Activated T-cell treated with anti-CD3 and anti-CD28 coated beads, Interleukin-2, amount 50 U/mL, for 72 hours (primary cell): ENCODE measurements around the gene MISP. TPM values are rescaled to one million over a fixed set of nuclear protein-coding genes. Genes with fewer than 3 reads are reported as not detected.

Experiments
- ATAC-seq, 2 donors: fragments of 150-1000 bp; cut with Tn5 transposase; replicated peaks in 1 of 2; 2 replicates each; pipeline ENCODE4 v1.10.0; 2021; ENCODE audit warnings: moderate library complexity in 2 of 2, mild to moderate bottlenecking in 1 of 2
- DNase-seq, 2 donors: peaks; one replicate each; pipeline ENCODE4 v3.0.0; 2021 to 2022; ENCODE audit warnings: mixed read lengths in 1 of 2
- H3K27ac Mint-ChIP-seq: one replicate; pipeline ENCODE4 v1.8.0; 2022; ENCODE audit warnings: mild to moderate bottlenecking, moderate library complexity, mixed read lengths
- H3K27me3 Mint-ChIP-seq: one replicate; pipeline ENCODE4 v1.8.0; 2022; ENCODE audit warnings: low read depth, mixed read lengths
- H3K36me3 Mint-ChIP-seq, 2 donors: one replicate each; pipeline ENCODE4 v1.8.0; 2022; ENCODE audit warnings: mixed read lengths in 2 of 2, mild to moderate bottlenecking in 1 of 2; ENCODE audit not compliant: insufficient read depth in 2 of 2
- H3K4me1 Mint-ChIP-seq: one replicate; pipeline ENCODE4 v1.8.0; 2022; ENCODE audit warnings: low read depth, mixed read lengths
- H3K4me3 Mint-ChIP-seq, 2 donors: one replicate each; pipeline ENCODE4 v1.8.0; 2022; ENCODE audit warnings: mild to moderate bottlenecking in 2 of 2, mixed read lengths in 2 of 2, moderate library complexity in 2 of 2
- H3K9me3 Mint-ChIP-seq, 2 donors: one replicate each; pipeline ENCODE4 v1.8.0; 2022; ENCODE audit warnings: mixed read lengths in 2 of 2
- total RNA-seq, 2 donors: library from RNA; stranded (reverse); gene quantifications; one replicate each; pipeline ENCODE4 v1.2.3, GENCODE V29; 2022

The MISP gene
- total RNA-seq, 2 donors from 2014 or later: not detected

DNA sequence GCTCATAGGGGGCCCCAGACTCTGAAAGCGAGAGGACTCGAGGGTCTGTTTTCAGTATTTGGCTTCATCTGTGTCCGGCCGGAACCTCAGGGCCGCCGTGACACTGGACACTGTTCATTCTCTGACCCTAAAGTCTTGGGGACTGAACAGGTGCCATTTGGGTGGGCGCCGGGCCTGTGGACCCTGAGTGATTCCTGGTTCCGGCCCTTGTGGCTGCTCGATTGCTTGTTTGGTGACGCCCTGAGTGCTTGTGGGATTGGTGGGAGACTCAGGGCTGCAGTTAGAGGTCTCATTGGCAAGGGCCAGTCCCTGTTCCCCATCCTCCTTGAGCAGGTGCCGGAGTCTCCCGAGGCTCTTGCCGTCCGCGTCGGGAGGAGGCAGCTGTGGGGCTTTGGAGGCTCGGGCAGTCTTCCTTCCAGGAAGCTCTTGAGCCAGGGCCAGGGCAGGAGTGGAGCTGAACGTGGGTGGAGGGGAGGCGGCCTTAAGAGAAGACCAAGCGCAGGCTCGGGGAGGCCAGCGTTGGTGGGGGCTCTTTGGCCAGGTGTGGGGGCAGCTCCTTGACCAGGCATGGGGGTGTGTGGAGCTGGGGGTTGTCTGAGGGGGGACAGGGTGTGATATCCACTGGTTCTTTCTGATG, 51.1 kb downstream of the MISP start:
- H3K9me3 Mint-ChIP-seq: no peaks in the 10 kb centered on the region
- DNase-seq: no peak
- peaks cover 39% of the 10 kb centered on the region for H3K4me1 Mint-ChIP-seq
- ATAC-seq: no peak
- H3K36me3 Mint-ChIP-seq: peaks cover 17 to 47% of the 10 kb centered on the region in 2 donors
- H3K27me3 Mint-ChIP-seq: no peaks in the 10 kb centered on the region
- H3K27ac Mint-ChIP-seq: peak overlapping the region; percentile 84
- peak overlapping the region; percentile 89 to 91 for H3K4me3 Mint-ChIP-seq

DNA sequence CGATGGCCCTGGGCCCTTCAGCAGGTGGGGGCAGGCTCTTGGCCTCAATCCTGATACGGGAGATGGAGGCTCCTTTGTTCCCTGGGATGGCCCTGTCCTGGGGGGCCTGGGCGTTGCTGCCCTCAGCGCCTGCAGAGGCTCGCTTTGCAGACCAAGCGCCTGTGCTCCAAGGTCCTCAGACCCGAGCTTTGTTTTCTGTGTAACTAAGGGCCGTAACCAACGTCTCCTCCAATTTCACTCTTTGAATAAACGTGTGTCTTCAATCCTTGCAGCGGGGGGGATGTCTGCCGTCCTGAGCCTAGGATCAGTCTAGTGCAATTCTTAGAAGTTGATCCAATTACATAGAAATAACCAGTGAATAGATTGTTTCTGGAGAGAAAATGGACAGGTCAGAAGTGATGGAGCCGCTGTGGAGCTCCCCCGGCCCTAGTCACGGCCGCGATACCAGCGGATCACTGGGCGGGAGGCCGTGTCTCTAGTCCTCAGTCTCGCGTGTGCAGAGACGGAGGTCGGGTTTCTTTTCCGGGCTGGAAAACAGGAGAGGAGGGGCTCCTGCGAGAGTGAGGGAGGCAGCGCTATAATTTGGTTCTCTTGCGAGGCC, 51.7 kb downstream of the MISP start:
- H3K27me3 Mint-ChIP-seq: no peaks in the 10 kb centered on the region
- peak overlapping the region; percentile 49 to 63 for H3K4me3 Mint-ChIP-seq
- ATAC-seq (no peak), DNase-seq (no peak)
- peaks cover 22 to 51% of the 10 kb centered on the region in 2 donors for H3K36me3 Mint-ChIP-seq
- no peaks in the 10 kb centered on the region for H3K9me3 Mint-ChIP-seq
- peak overlapping the region; percentile 84 for H3K27ac Mint-ChIP-seq
- H3K4me1 Mint-ChIP-seq: peaks cover 44% of the 10 kb centered on the region

DNA sequence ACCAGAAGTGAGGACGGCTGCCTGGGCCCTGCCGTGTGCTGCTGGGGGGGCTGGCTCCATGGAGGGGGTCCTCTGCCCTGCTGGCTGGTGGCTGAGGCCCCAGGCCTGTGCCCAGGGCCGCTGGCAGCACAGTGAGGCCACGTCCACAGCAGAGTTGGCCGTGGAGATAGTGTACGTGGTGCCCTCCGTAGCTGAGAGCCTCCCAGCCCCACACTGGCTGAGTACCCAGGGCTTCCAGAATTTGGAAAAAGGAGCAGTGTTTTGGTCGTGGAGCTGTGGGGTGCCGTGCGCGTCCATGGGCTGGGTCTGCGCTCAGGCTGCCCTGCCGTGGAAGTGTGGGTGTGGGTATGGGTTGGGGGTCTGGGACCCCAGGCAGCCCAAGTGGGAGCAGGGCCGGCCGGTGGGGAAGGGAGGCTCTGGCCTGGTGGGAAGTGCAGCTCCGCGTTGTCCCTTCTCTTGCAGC, 52.2 kb downstream of the MISP start:
- Mint-ChIP-seq H3K4me3 (peak overlapping the region in 1 of 2 donors; percentile 5), H3K27me3 (no peaks in the 10 kb centered on the region), H3K9me3 (no peaks in the 10 kb centered on the region), H3K36me3 (peaks cover 26 to 55% of the 10 kb centered on the region in 2 donors), H3K27ac (peak overlapping the region; percentile 84), H3K4me1 (peaks cover 47% of the 10 kb centered on the region)
- ATAC-seq (no peak), DNase-seq (no peak)

DNA sequence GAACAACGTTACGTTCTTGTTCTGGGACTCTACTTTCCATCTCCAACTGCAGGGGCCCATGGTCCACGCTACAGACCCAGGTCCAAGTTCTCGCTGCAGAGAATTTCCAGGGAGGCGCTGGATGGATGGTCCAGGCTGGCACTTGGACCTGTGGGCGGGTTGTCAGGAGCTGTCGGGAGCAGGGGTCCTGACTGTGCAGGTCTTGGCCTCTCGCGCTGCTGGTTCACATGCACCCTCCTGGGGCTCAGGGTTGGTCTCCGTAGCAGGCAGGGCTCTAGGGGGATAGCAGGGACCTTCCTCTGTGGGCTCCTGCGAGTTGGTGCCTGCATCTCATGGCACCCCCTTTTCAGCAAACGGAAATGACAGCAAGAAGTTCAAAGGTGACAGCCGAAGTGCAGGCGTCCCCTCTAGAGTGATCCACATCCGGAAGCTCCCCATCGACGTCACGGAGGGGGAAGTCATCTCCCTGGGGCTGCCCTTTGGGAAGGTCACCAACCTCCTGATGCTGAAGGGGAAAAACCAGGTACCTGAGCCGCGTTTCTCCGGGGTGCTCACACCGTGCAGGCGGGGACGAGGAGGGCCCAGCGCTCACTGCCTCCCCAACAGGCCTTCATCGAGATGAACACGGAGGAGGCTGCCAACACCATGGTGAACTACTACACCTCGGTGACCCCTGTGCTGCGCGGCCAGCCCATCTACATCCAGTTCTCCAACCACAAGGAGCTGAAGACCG, 52.9 kb downstream of the MISP start:
- H3K27ac Mint-ChIP-seq: peak overlapping the region; percentile 50
- peaks cover 47% of the 10 kb centered on the region for H3K4me1 Mint-ChIP-seq
- H3K4me3 Mint-ChIP-seq: peak overlapping the region in 1 of 2 donors; percentile 5
- H3K9me3 Mint-ChIP-seq: no peaks in the 10 kb centered on the region
- H3K36me3 Mint-ChIP-seq: peaks cover 24 to 55% of the 10 kb centered on the region in 2 donors
- DNase-seq (no peak), ATAC-seq (no peak)
- no peaks in the 10 kb centered on the region for H3K27me3 Mint-ChIP-seq

DNA sequence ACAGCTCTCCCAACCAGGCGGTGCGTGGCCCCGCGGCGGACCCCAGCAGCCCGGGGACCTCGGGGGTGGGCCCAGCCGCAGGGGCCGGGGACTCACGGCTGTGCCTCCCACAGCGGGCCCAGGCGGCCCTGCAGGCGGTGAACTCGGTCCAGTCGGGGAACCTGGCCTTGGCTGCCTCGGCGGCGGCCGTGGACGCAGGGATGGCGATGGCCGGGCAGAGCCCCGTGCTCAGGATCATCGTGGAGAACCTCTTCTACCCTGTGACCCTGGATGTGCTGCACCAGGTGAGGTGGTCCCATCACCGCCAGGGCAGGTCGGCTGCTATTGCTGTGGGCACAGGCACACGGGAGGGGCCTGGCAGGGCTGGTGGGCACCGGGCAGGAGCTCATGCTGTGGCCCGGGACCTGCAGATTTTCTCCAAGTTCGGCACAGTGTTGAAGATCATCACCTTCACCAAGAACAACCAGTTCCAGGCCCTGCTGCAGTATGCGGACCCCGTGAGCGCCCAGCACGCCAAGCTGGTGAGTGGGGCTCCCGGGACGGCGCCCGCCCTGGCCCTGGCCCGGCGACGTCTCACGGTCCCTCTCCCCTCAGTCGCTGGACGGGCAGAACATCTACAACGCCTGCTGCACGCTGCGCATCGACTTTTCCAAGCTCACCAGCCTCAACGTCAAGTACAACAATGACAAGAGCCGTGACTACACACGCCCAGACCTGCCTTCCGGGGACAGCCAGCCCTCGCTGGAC, 53.7 kb downstream of the MISP start:
- DNase-seq (no peak), ATAC-seq (peak in 1 of 2 donors; percentile 5)
- Mint-ChIP-seq H3K27me3 (no peaks in the 10 kb centered on the region), H3K4me1 (peaks cover 40% of the 10 kb centered on the region), H3K9me3 (no peaks in the 10 kb centered on the region), H3K36me3 (peaks cover 18 to 51% of the 10 kb centered on the region in 2 donors), H3K27ac (no peak overlapping the region), H3K4me3 (no peak overlapping the region)

DNA sequence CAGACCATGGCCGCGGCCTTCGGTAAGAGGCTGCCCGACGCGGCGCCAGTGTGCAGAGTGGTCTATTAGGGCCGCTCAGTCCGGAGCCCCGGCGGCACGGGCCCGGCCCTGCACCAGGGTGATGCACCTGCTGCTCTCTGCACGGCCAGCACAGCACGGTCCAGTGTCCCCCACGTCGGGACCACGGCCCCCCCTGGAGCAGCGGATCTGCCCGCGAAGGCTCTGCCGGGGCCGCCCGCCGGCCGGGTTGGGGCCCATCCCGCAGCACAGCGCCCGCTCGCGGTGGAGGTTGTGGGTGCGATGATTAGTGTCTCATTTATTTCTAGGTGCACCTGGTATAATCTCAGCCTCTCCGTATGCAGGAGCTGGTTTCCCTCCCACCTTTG, 54.2 kb downstream of the MISP start:
- Mint-ChIP-seq H3K36me3 (peaks cover 14 to 48% of the 10 kb centered on the region in 2 donors), H3K9me3 (no peaks in the 10 kb centered on the region), H3K4me1 (peaks cover 34% of the 10 kb centered on the region), H3K27me3 (no peaks in the 10 kb centered on the region), H3K4me3 (no peak overlapping the region), H3K27ac (no peak overlapping the region)
- peak in 1 of 2 donors; percentile 9 for ATAC-seq
- DNase-seq: no peak

DNA sequence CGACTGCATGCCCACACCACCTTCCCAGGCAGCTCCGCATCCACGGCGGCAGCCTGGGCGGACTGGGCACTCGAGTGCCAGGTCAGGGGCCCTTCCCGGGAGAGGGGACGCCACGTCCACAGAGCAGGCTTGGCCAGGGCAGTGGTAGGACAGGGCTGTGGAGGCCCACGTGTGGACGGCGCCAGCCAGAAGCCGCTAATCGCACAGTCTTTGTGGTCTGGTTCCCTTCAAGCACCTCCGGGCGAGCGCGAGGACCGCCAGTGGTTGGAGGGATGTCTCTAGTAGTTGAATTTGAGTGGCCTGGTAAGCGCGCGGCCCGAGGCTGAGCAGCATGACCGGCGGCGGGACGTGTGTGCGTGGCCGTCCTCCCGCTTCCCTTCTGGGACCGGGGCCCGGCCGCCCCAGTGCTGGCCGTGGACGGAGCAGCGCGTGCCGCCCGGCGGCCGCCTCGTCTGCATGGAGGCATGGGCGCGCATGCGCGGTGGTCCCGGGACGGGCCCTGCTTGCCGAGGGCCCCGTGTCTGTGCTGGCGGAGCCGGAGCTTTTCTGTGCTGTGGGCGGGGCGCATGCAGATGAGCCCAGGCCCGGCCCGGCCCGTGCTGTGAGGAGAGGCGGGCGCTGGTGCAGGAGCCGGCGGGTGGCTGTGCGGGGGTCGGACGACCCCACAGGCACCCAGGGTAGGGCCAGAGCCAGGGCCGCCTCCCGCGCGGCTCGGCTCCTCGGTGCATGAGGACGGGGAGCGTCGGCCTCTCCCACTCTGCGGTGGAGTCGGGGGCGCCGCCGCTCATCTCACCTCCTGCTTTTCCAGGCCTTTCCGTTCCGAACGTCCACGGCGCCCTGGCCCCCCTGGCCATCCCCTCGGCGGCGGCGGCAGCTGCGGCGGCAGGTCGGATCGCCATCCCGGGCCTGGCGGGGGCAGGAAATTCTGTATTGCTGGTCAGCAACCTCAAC, 55.0 kb downstream of the MISP start:
- no peaks in the 10 kb centered on the region for H3K9me3 Mint-ChIP-seq
- peaks cover 28% of the 10 kb centered on the region for H3K4me1 Mint-ChIP-seq
- ATAC-seq (peak in 1 of 2 donors; percentile 14), DNase-seq (no peak)
- H3K4me3 Mint-ChIP-seq: no peak overlapping the region
- H3K27me3 Mint-ChIP-seq: no peaks in the 10 kb centered on the region
- H3K27ac Mint-ChIP-seq: no peak overlapping the region
- peaks cover 12 to 47% of the 10 kb centered on the region in 2 donors for H3K36me3 Mint-ChIP-seq

DNA sequence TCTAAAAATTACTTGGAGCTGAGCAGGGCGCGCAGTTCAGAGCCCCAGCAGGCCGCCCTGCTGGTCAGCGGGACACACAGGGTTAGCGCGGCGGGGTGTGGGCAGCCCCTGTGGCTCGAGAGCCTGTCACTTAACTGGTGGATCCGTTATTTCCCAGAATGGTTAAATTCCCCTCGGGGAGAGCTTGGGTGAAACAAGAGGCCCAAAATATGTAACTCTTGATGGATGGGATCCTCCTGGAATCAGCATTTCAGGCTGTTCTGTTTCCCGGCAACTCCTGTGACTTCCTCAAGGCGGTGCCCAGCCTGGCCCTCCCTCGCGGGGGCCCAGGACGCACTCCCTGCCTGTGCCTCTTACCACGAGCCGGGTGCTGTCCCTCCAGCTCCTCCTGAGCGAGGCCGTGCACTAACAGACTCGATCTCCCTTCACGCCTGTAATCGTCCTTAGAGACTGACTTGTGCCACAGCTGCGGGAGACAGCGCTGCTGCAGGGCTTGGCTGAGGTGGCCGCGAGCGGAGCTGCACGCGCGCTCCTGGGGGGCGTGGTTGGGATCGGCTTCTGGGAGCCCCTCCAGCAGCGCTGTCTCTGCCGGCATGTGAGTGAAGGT, 56.0 kb downstream of the MISP start:
- Mint-ChIP-seq H3K27me3 (no peaks in the 10 kb centered on the region), H3K4me3 (no peak overlapping the region), H3K4me1 (peaks cover 18% of the 10 kb centered on the region), H3K9me3 (no peaks in the 10 kb centered on the region), H3K36me3 (peaks cover 12 to 48% of the 10 kb centered on the region in 2 donors), H3K27ac (no peak overlapping the region)
- DNase-seq (no peak), ATAC-seq (no peak)

DNA sequence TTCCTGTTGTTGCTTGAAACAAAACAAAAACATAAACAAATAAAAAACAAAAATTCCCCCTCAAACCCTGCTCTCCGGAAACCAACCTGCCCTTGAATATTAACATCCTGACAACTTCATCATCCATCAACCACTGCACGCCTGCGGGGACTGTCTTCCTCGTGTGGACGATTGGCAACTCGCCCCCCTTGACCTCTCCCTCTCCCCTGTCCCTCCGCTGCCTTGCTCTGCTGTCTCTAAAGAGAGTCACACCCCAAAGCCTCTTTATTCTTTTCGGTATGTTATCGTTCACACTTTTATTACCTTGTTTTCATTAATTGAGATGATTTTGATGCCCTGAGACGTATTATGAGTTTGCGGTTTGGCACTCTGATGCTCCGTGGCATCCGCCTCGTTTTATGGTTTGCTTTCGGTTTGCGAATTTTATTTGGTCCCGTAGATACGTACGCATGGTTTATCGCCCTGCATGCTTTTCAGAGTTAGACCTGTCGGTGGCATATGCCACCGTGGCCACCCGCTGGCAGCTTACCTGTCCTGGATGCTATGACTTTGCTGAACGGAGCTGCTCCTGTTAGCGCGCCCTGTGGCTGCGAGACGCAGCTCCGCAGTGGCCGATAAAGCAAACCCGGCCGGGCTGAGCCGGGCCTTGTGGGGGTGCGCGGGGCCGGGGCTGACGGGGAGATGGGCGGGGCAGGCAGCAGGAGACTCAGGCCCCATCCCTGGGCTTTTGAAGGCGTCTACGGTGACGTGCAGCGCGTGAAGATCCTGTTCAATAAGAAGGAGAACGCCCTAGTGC, 56.9 kb downstream of the MISP start:
- Mint-ChIP-seq H3K9me3 (no peaks in the 10 kb centered on the region), H3K27ac (peak overlapping the region; percentile 85), H3K4me3 (no peak overlapping the region), H3K36me3 (peaks cover 12 to 44% of the 10 kb centered on the region in 2 donors), H3K4me1 (peaks cover 9% of the 10 kb centered on the region), H3K27me3 (no peaks in the 10 kb centered on the region)
- DNase-seq (no peak), ATAC-seq (no peak)

DNA sequence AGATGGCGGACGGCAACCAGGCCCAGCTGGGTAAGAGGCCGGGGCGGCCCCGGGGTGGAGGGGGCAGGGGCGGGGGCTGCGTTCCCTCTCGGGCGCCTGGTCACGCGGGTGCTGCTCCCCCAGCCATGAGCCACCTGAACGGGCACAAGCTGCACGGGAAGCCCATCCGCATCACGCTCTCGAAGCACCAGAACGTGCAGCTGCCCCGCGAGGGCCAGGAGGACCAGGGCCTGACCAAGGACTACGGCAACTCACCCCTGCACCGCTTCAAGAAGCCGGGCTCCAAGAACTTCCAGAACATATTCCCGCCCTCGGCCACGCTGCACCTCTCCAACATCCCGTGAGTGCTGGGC, 57.5 kb downstream of the MISP start:
- Mint-ChIP-seq H3K4me3 (no peak overlapping the region), H3K36me3 (peaks cover 12 to 43% of the 10 kb centered on the region in 2 donors), H3K27ac (no peak overlapping the region), H3K27me3 (no peaks in the 10 kb centered on the region), H3K4me1 (peaks cover 8% of the 10 kb centered on the region), H3K9me3 (peaks cover 0 to 1% of the 10 kb centered on the region in 2 donors)
- no peak for DNase-seq
- no peak for ATAC-seq

DNA sequence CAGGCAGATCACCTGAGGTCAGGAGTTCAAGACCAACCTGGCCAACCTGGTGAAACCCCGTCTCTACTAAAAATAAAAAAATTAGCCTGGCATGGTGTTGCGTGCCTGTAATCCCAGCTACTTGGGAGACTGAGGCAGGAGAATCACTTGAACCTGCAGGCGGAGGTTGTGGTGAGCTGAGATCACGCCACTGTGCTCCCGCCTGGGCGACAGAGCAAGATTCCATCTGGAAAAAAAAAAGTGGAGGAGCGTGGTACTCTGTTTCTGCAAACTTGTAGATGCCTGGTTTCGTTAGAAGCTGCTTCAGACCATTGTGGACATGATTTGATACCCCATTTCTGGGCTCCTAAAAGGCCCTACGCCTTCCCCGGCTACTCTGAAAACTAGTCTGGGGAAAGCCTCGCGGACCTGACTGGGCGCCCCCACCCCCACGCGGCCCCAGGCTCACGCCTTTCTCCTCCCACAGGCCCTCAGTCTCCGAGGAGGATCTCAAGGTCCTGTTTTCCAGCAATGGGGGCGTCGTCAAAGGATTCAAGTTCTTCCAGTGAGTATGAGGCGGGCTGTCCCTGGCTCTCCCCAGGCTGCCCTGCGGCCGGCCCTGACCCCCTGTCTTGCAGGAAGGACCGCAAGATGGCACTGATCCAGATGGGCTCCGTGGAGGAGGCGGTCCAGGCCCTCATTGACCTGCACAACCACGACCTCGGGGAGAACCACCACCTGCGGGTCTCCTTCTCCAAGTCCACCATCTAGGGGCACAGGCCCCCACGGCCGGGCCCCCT, 59.4 kb downstream of the MISP start:
- Mint-ChIP-seq H3K4me1 (peaks cover 8% of the 10 kb centered on the region), H3K9me3 (peaks cover 0 to 1% of the 10 kb centered on the region in 2 donors), H3K4me3 (no peak overlapping the region), H3K27me3 (no peaks in the 10 kb centered on the region), H3K27ac (no peak overlapping the region), H3K36me3 (peaks cover 9 to 39% of the 10 kb centered on the region in 2 donors)
- ATAC-seq (no peak), DNase-seq (no peak)
